ENCODE results near the gene HOXB7.

Gene HOXB7

GRCh38 chr17:48610282-48611211 is at the start of gene HOXB7:
Gene HOXB7 (minus strand): TSS chr17:48611017. CDS start chr17:48610918, 99 bp downstream.
- DNase-seq (ENCODE audit: low spot score): peak; percentile 68

- no peak for DNase-seq (ENCODE audit: low spot score)
These were observed 45.1 kb upstream of the HOXB7 start for GRCh38 chr17:48655913-48656312.

GRCh38 chr17:48649741-48650140 is 38.9 kb upstream of the HOXB7 start:
- no peak for DNase-seq (ENCODE audit: low spot score)

- DNase-seq (ENCODE audit: low spot score): no peak
These were observed 37.1 kb upstream of the HOXB7 start for GRCh38 chr17:48647963-48648245.

- peak; percentile 48 for DNase-seq (ENCODE audit: low spot score)
These were observed 36.5 kb upstream of the HOXB7 start for GRCh38 chr17:48647103-48647962.

GRCh38 chr17:48646183-48647102 is 35.6 kb upstream of the HOXB7 start:
- DNase-seq (ENCODE audit: low spot score): peak; percentile 70

- peak; percentile 32 for DNase-seq (ENCODE audit: low spot score)
These were observed 34.9 kb upstream of the HOXB7 start for GRCh38 chr17:48645639-48646182.

- peak; percentile 35 for DNase-seq (ENCODE audit: low spot score)
These were observed 34.2 kb upstream of the HOXB7 start for GRCh38 chr17:48644910-48645557.

- no peak for DNase-seq (ENCODE audit: low spot score)
These were observed 33.3 kb upstream of the HOXB7 start for GRCh38 chr17:48644159-48644558.

- no peak for DNase-seq (ENCODE audit: low spot score)
These were observed 32.8 kb upstream of the HOXB7 start for GRCh38 chr17:48643697-48644012.

GRCh38 chr17:48642843-48643696 is 32.3 kb upstream of the HOXB7 start:
- no peak for DNase-seq (ENCODE audit: low spot score)

- DNase-seq (ENCODE audit: low spot score): no peak
These were observed 31.4 kb upstream of the HOXB7 start for GRCh38 chr17:48642059-48642842.

- no peak for DNase-seq (ENCODE audit: low spot score)
These were observed 30.8 kb upstream of the HOXB7 start for GRCh38 chr17:48641541-48642058.

- no peak for DNase-seq (ENCODE audit: low spot score)
These were observed 30.0 kb upstream of the HOXB7 start for GRCh38 chr17:48640858-48641180.

- DNase-seq (ENCODE audit: low spot score): no peak
These were observed 29.4 kb upstream of the HOXB7 start for GRCh38 chr17:48639982-48640857.

GRCh38 chr17:48639136-48639535 is 28.3 kb upstream of the HOXB7 start:
- DNase-seq (ENCODE audit: low spot score): peak; percentile 25

- DNase-seq (ENCODE audit: low spot score): peak; percentile 93
These were observed 26.8 kb upstream of the HOXB7 start for GRCh38 chr17:48637323-48638260.

All from RKO (cell line).